SW 1271 (cell line): ENCODE measurements around the gene NR0B1.

ENCODE experiments used
- DNase-seq, 2 experiments: peaks; one replicate each; lab custom pipeline; 2025; lab: John Stamatoyannopoulos, UW

Gene NR0B1

DNA sequence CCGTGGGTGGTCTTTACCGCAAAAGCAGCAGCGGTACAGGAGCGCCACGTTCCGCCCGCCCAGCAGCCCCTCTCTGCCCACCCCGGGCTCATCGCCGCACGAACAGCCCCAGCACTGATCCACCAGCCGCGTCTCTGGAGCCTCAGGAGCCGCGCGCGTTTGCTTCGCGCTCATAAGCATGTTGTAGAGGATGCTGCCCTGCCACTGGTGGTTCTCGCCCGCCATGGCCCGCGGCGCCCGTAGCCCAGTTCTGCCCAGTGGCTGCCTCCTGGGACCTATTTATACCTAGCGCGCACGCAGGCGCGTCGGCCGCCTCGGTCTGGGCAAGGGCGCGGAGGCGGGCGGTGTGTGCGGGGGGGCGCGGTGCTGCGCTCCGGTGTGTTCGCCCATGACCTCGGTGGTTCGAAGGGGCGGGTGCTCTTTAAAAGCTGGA is at the start of gene NR0B1:
Gene NR0B1 (minus strand): TSS at position 252 of the 433 bp plus-strand sequence. CDS start 27 bp downstream, at position 225.
- no peak for DNase-seq

DNA sequence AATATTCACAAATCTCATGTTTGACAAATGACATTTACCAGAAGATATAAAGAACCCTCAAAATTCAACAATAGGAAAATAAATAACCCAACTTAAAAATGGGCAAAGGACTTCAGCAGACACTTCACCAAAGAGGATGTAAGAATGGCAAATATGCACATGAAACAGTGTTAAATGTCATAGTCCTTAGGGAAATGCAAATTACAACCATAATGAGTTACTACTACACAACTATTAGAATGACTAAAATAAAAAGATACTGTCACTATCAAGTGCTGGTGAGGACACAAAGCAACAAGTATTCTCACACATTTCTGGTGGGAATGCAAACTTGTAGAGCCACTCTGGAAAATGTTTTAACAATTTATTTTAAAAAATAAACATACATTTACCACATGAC is 40.8 kb upstream of the NR0B1 start:
- no peak for DNase-seq

- DNase-seq, result no peak
Observed at GRCh38 chrX:30343206-30343605, 34.0 kb upstream of the NR0B1 start.

DNA sequence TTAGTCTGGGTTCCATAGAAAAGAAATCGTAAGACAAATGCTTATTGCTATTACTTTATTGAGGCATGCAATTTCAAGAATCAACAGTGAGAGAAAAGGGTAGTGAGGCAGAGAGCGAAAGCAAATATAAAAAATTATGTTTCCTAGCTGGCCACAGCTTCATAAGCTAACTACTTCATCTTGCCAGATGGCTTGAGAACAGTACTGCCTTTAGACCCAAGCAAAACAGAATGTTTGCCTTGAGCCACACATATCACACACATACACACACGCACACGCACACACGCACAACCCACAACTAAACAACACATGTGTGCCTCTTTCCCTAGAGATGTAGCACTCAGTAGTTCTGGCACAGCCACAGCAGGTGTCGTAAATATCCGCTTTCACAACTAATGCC is 31.6 kb upstream of the NR0B1 start:
- no peak for DNase-seq

DNA sequence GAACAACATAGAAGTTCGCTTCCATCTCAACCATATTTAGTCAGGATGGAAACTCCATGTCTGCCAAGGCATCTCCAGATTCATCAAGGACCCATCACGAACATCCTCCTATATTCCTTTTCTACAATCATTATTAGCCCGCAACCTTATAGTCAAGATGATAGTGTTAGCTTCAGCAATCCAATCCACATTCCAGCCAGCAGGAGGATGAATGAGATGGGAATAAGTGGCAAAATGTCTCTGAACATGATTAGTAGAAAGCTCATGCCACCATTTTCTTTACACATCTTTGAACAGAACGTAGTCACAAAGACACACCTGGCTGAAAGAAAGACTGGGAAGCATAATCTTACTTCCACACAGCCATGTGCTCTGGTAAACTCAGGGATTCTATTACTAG is 18.6 kb upstream of the NR0B1 start:
- DNase-seq, result no peak

DNA sequence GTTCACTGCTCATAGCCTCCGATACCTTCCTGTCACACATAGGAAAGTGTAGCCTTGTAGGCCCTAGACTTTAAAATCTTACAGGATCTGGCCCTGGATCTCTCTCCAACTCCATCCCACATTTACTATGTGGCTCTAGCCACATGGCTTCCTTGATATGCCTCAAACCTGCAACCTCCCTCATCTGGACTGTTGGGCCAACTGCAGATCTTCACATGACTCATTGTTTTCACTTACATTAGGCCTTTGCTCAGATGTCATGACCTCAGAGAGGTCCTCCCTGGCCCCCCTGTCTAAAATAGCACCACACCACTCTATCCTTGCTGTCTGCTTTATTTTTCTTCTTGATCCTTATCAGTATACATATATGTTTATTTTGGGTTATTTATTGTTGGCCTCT is 8.1 kb upstream of the NR0B1 start:
- DNase-seq, result no peak

DNA sequence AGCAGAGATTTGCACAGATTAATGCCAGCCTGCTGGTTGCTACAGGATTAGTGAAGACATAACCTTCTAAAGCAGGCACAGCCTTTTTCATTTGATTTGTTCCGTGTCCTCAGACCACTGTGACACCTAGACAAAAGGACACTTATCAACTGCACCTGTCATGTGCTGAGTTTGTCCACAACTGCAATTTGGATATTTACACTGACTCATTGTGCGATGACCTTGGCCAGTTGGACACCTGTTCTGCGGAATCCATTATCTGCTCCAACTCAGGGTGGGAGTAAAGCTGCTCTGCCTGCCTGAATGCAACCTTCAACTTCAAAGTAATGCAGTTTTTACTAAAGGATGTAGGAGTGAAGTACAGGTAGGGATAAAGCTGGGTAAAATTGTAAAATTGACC is 4.1 kb upstream of the NR0B1 start:
- DNase-seq, result no peak

- no peak for DNase-seq
Observed at GRCh38 chrX:30312858-30313257, 3.7 kb upstream of the NR0B1 start.

GRCh38 chrX:30310429-30311206 is 1.4 kb upstream of the NR0B1 start:
- DNase-seq, result no peak

GRCh38 chrX:30308263-30309138 is 689 bp downstream of the NR0B1 start:
- DNase-seq, result no peak

DNA sequence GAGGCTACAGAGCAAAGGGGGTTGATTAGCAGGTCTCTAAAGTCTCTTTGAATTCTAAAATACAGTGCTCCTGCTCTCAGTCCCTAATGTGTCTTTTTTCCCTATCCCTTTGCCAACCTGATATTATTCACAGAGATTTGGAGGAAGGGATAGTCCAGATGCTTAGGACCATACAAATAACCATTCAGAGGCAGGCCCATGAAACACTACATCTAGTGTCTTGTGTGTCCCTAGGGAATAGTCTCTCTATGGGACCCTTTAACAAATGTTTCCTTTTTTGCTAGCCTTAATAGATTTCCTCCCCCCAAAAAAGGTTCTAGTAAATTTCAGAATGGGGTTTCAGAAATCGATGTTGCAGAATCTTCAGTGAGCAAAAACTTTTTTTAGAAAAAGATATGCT is 1.7 kb downstream of the NR0B1 start:
- DNase-seq, result no peak

DNA sequence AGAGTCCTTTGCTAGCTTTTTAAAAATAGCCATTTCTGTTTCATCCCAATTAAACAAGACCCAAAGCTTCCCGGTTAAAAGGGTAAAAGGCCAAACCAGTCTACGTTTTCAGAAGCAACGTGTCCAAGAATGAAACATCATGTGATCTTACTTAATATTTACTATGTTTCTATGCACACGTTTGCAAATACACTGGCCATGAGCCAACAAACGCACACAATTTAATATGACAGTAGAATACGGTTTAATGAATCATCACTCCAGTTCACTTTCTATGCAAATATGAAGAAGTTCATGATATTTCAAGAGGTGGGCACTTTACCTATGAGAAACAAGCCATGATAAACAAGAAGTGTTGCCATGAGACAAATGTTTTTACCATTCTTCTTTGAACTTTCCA is 4.3 kb downstream of the NR0B1 start:
- no peak for DNase-seq

GRCh38 chrX:30302956-30303355 is 6.2 kb downstream of the NR0B1 start:
- DNase-seq, result no peak

GRCh38 chrX:30301963-30302362 is 7.2 kb downstream of the NR0B1 start:
- no peak for DNase-seq

GRCh38 chrX:30301208-30301607 is 8.0 kb downstream of the NR0B1 start:
- no peak for DNase-seq

GRCh38 chrX:30296408-30297254 is 12.6 kb downstream of the NR0B1 start:
- no peak for DNase-seq

- peak; percentile 8 to 64 for DNase-seq
Observed at GRCh38 chrX:30283456-30284200, 25.6 kb downstream of the NR0B1 start.

DNA sequence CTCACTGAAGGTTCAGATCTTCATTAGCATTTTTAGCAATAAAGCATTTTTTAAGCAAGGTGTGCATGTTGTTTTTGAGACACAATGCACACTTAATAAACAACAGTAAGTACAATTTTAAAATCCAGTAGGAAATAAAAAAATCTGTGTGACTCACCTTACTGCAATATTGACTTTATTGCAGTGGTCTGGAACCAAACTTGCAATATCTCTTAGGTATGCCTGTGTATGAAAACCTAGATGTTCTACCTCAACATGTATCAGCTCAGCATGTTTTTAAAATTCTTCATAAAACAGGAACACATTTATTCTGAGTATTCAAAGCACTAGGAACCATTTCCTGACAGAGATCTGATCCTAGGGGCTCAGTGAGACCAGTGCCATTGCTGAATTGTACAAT is 26.7 kb downstream of the NR0B1 start:
- DNase-seq, result no peak

- DNase-seq, result no peak
Observed at GRCh38 chrX:30280428-30280827, 28.8 kb downstream of the NR0B1 start.

DNA sequence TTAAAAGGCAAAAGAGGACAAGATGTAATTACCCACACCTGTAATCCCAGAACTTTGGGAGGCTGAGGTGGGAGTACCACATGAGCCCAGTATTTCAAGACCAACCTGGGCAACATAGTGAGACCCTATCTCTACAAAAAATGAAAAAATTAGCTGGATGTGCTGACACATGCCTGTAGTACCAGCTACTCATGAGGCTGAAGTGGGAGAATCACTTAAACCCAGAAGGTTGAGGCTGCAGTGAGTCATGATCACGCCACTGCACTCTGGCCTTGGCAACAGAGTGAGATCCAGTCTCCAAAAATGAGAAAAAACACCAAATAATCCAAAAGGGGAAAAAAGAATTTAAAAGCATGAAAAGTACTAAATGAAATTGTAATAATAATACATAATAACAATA is 30.8 kb downstream of the NR0B1 start:
- DNase-seq, result no peak

DNA sequence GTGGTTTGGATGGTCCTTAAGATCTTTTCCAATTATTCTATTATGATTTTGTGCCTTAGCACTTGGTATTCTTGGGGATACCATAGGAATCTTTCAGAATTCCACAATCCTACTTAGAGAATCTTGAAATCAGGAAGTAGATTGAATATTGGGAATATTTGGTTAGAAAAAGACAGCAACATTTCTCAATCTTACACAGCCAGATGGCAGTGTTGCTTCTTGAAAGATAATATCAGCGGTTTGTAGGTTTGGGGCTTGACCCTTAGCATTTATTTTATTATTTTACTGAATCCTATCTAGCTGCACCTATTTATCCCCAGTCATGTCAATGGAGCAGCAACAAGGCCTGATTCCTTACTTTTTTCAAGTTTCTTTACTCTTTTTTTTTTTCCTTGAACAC is 33.7 kb downstream of the NR0B1 start:
- DNase-seq, result peak in 1 of 2 experiments; percentile 0

DNA sequence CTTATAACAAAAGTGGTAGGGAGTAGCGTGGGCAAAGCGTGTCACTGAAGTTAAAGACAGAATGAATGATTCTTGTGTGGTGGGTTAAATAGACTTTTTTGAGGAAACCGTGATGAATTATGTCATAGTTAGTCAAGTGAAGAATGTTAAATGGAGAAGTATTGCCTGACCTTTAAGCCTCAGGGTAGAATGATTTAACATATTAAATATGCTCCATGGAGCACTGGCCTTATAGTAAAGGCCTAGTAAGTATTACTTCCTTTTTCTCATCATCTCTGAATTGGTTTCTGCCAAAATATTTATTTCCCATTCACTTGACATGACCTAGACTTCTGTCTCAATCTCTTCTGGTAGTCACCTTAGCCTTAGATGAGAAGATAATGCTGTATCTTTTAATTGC is 38.6 kb downstream of the NR0B1 start:
- no peak for DNase-seq
